Liver (tissue), 9 donors: ENCODE measurements around the gene DAPP1. TPM values are rescaled to one million over a fixed set of nuclear protein-coding genes. Genes with fewer than 3 reads are reported as not detected.

Experiments
- DNase-seq: peaks from one replicate; pipeline ENCODE4 v3.0.0-alpha.2; 2017; ENCODE audit warnings: low spot score
- H3K27ac ChIP-seq, 2 donors: one replicate each; pipeline ENCODE4 v1.7.0; 2013; ENCODE audit warnings: inconsistent platforms in 2 of 2, low read length in 2 of 2, control low read depth in 1 of 2, low read depth in 1 of 2, mild to moderate bottlenecking in 1 of 2
- H3K27me3 ChIP-seq, 4 donors: one replicate each; pipeline versions ENCODE4 v1.6.1 to v1.7.0; 2013; ENCODE audit warnings: low read length in 3 of 4, inconsistent platforms in 1 of 4, mild to moderate bottlenecking in 1 of 4, moderate library complexity in 1 of 4; ENCODE audit not compliant: control insufficient read depth in 4 of 4, insufficient read depth in 4 of 4
- H3K36me3 ChIP-seq, 4 donors: one replicate each; pipeline versions ENCODE4 v1.6.1 to v1.7.0; 2013; ENCODE audit warnings: low read length in 3 of 4, mild to moderate bottlenecking in 3 of 4, low read depth in 1 of 4, moderate library complexity in 1 of 4; ENCODE audit not compliant: control insufficient read depth in 4 of 4, insufficient read depth in 3 of 4
- H3K4me1 ChIP-seq, 4 donors: one replicate each; pipeline versions ENCODE4 v1.6.1 to v1.7.0; 2013; ENCODE audit warnings: low read length in 3 of 4, mild to moderate bottlenecking in 3 of 4, moderate library complexity in 1 of 4; ENCODE audit not compliant: control insufficient read depth in 4 of 4, insufficient read depth in 4 of 4
- H3K4me3 ChIP-seq, 3 donors: one replicate each; pipeline versions ENCODE4 v1.6.1 to v1.7.0; 2013; ENCODE audit warnings: low read length in 3 of 3, control low read depth in 1 of 3, low read depth in 1 of 3, mild to moderate bottlenecking in 1 of 3
- H3K9ac ChIP-seq, 2 donors: one replicate each; pipeline ENCODE4 v1.7.0; 2013; ENCODE audit warnings: low read length in 2 of 2, mild to moderate bottlenecking in 2 of 2, moderate library complexity in 2 of 2, control low read depth in 1 of 2, low read depth in 1 of 2
- H3K9me3 ChIP-seq, 4 donors: one replicate each; pipeline versions ENCODE4 v1.6.1 to v1.7.0; 2013; ENCODE audit warnings: low read length in 3 of 4; ENCODE audit not compliant: control insufficient read depth in 4 of 4
- ATF3 ChIP-seq: IDR thresholded peaks from 2 replicates; pipeline ENCODE4 v1.6.1; 2016; ENCODE audit warnings: antibody characterized with exemption
- CTCF ChIP-seq: fragments of 150-350 bp; IDR thresholded peaks from 2 replicates; pipeline ENCODE4 v1.5.1; 2017; ENCODE audit warnings: improper control_type of control experiment, low read depth, low read length; ENCODE audit not compliant: missing input control
- EGR1 ChIP-seq, 2 donors: IDR thresholded peaks; 2 replicates each; pipeline ENCODE4 v1.6.1; 2016 to 2018; ENCODE audit warnings: antibody characterized with exemption in 2 of 2, low read depth in 2 of 2
- FOXA1 ChIP-seq: IDR thresholded peaks from 2 replicates; pipeline ENCODE4 v1.6.1; 2016; ENCODE audit warnings: antibody characterized with exemption
- FOXA2 ChIP-seq: IDR thresholded peaks from 2 replicates; pipeline ENCODE4 v1.6.1; 2016; ENCODE audit warnings: antibody characterized with exemption
- GABPA ChIP-seq, 2 donors: IDR thresholded peaks in 1 of 2; conservative IDR thresholded peaks in 1 of 2; 2 replicates each; pipeline ENCODE4 v1.6.1; 2016; ENCODE audit warnings: antibody characterized with exemption in 2 of 2, mild to moderate bottlenecking in 1 of 2, moderate library complexity in 1 of 2
- HNF4A ChIP-seq, 2 donors: conservative IDR thresholded peaks; 2 replicates each; pipeline ENCODE4 v1.6.1; 2016; ENCODE audit warnings: antibody characterized with exemption in 2 of 2, mild to moderate bottlenecking in 2 of 2
- HNF4G ChIP-seq: IDR thresholded peaks from 2 replicates; pipeline ENCODE4 v1.6.1; 2016; ENCODE audit warnings: antibody characterized with exemption
- JUND ChIP-seq, 2 donors: IDR thresholded peaks; 2 replicates each; pipeline ENCODE4 v1.6.1; 2016; ENCODE audit warnings: antibody characterized with exemption in 2 of 2
- MAX ChIP-seq: IDR thresholded peaks from 2 replicates; pipeline ENCODE4 v1.6.1; 2016; ENCODE audit warnings: antibody characterized with exemption
- NR2F2 ChIP-seq: IDR thresholded peaks from 2 replicates; pipeline ENCODE4 v1.6.1; 2016; ENCODE audit warnings: antibody characterized with exemption
- RAD21 ChIP-seq, 2 donors: IDR thresholded peaks; 2 replicates each; pipeline ENCODE4 v1.6.1; 2016; ENCODE audit warnings: antibody characterized with exemption in 2 of 2, mild to moderate bottlenecking in 2 of 2
- REST ChIP-seq: IDR thresholded peaks from 2 replicates; pipeline ENCODE4 v1.6.1; 2016; ENCODE audit warnings: antibody characterized with exemption, mild to moderate bottlenecking
- RXRA ChIP-seq, 2 donors: IDR thresholded peaks; 2 replicates each; pipeline ENCODE4 v1.6.1; 2017 to 2018; ENCODE audit warnings: antibody characterized with exemption in 2 of 2, mild to moderate bottlenecking in 1 of 2
- SP1 ChIP-seq: IDR thresholded peaks from 2 replicates; pipeline ENCODE4 v1.6.1; 2018; ENCODE audit warnings: antibody characterized with exemption, mild to moderate bottlenecking
- TAF1 ChIP-seq: conservative IDR thresholded peaks from 2 replicates; pipeline ENCODE4 v1.6.1; 2016; ENCODE audit warnings: antibody characterized with exemption, mild to moderate bottlenecking
- YY1 ChIP-seq: IDR thresholded peaks from 2 replicates; pipeline ENCODE4 v1.6.1; 2016; ENCODE audit warnings: antibody characterized with exemption, mild to moderate bottlenecking
- ZBTB33 ChIP-seq: IDR thresholded peaks from 2 replicates; pipeline ENCODE4 v1.6.1; 2016; ENCODE audit warnings: antibody characterized with exemption
- WGBS: extraction: QIAGEN DNeasy Blood & Tissue Kit; methylation state at CpG from one replicate; pipeline ENCODE4 v1.1.7; 2013; 5-methylcytosine and 5-hydroxymethylcytosine counted together
- polyA plus RNA-seq, 2 donors: library from polyadenylated mRNA; stranded (reverse) in 1 of 2; unstranded in 1 of 2; fragments of 200-250 nt in 1 of 2; fragments of >200 nt in 1 of 2; fragmentation: Nextera tagmentation in 1 of 2; extraction: Ambion mirVana in 1 of 2; gene quantifications; one replicate each; pipeline versions ENCODE4 v1.2.1 to v1.2.3, GENCODE V29; 2013 to 2015
- total RNA-seq, 2 donors: library from RNA; depleted of rRNA; stranded (reverse); fragments of >200 nt; gene quantifications; one replicate each; pipeline ENCODE4 v1.2.3, GENCODE V29; 2014
- donor health status: healthy.
- donor health status: healthy.
- donor health status: healthy.
- donor health status: healthy.
- donor health status: healthy.

DAPP1 gene
- total and polyA plus RNA-seq, 4 donors = 0.53 to 4.8 (median 0.91) TPM

- H3K36me3 ChIP-seq = no peaks in the 10 kb centered on the region
- no peaks in the 10 kb centered on the region for H3K9me3 ChIP-seq
- peak; percentile 86 for DNase-seq
- H3K4me1 ChIP-seq = peaks cover 0 to 16% (median 12%) of the 10 kb centered on the region in 4 donors
- TF ChIP-seq TAF1 = no peak
- no peak for TF ChIP-seq HNF4G
- TF ChIP-seq YY1 = peak; percentile 51
- TF ChIP-seq JUND (IDR thresholded peaks at IDR 0.05) = no peak
- no peak for TF ChIP-seq CTCF
- peak; percentile 79 to 94 for TF ChIP-seq GABPA (IDR thresholded peaks at IDR 0.05 in 1 of 2, conservative IDR thresholded peaks at IDR 0.05 in 1 of 2)
- no peak for TF ChIP-seq FOXA2
- no peak for TF ChIP-seq ATF3
- TF ChIP-seq SP1 = peak; percentile 19
- peak in 1 of 2 donors; percentile 67 for TF ChIP-seq RXRA (IDR thresholded peaks at IDR 0.05)
- peak; percentile 52 for TF ChIP-seq REST
- no peak for TF ChIP-seq ZBTB33
- peak in 1 of 2 donors; percentile 11 for TF ChIP-seq RAD21 (IDR thresholded peaks at IDR 0.05)
- no peak for TF ChIP-seq HNF4A (conservative IDR thresholded peaks at IDR 0.05)
- TF ChIP-seq NR2F2 = peak; percentile 34
- no peak for TF ChIP-seq FOXA1
- peak; percentile 56 to 67 for TF ChIP-seq EGR1 (IDR thresholded peaks at IDR 0.05; ENCODE audit: low read depth in 2 of 2)
- TF ChIP-seq MAX = peak; percentile 61
- WGBS = 3% methylated on average over 40 of the region's 40 CpGs
- H3K9ac ChIP-seq = peak within 1 kb of the TSS; percentile 87 to 91
- H3K27me3 ChIP-seq = no peaks in the 10 kb centered on the region
- peak within 1 kb of the TSS; percentile 71 to 100 (median 99) for H3K4me3 ChIP-seq
- peak within 1 kb of the TSS; percentile 74 to 75 for H3K27ac ChIP-seq
Measured at GRCh38 chr4:99894161-99894997, 77.8 kb downstream of the DAPP1 start, which contains the start of gene LAMTOR3. LAMTOR3 (minus strand) TSS chr4:99894427; CDS start chr4:99893963, 464 bp downstream.
